HK-2 (cell line): ENCODE results near the gene APP.
A peak's percentile ranks its signal among the peaks of the same experiment; 100 is the strongest.

Experiments
- DNase-seq: peaks from one replicate; pipeline ENCODE4 v3.0.0-alpha.2; 2018; ENCODE audit not compliant: unreplicated experiment

Gene APP

GRCh38 chr21:25904044-25904695, 266.4 kb downstream of the APP start:
- no peak for DNase-seq

- DNase-seq: no peak
Observed at GRCh38 chr21:25903607-25904006, 267.0 kb downstream of the APP start.

GRCh38 chr21:25901330-25901979, 269.1 kb downstream of the APP start:
- no peak for DNase-seq

- DNase-seq: no peak
Observed at GRCh38 chr21:25898671-25899070, 271.9 kb downstream of the APP start.

- DNase-seq: no peak
Observed at GRCh38 chr21:25897383-25897782, 273.2 kb downstream of the APP start.

GRCh38 chr21:25896501-25897056, 274.0 kb downstream of the APP start:
- DNase-seq: no peak

GRCh38 chr21:25895565-25896205, 274.9 kb downstream of the APP start:
- DNase-seq: no peak

GRCh38 chr21:25893191-25893590, 277.4 kb downstream of the APP start:
- no peak for DNase-seq

GRCh38 chr21:25891596-25891995, 279.0 kb downstream of the APP start:
- DNase-seq: no peak

GRCh38 chr21:25890001-25890400, 280.6 kb downstream of the APP start:
- no peak for DNase-seq

GRCh38 chr21:25888711-25889110, 281.9 kb downstream of the APP start:
- DNase-seq: no peak

- DNase-seq: no peak
Observed at GRCh38 chr21:25887646-25888306, 282.8 kb downstream of the APP start.

GRCh38 chr21:25887166-25887565, 283.4 kb downstream of the APP start:
- no peak for DNase-seq

- no peak for DNase-seq
Observed at GRCh38 chr21:25885880-25886279, 284.7 kb downstream of the APP start.

GRCh38 chr21:25885405-25885804, 285.2 kb downstream of the APP start:
- no peak for DNase-seq

- DNase-seq: no peak
Observed at GRCh38 chr21:25884311-25884710, 286.3 kb downstream of the APP start.

GRCh38 chr21:25881524-25882376, 288.8 kb downstream of the APP start:
- DNase-seq: peak; percentile 42

- no peak for DNase-seq
Observed at GRCh38 chr21:25879203-25879602, 291.4 kb downstream of the APP start.

- no peak for DNase-seq
Observed at GRCh38 chr21:25878344-25878743, 292.2 kb downstream of the APP start.

- no peak for DNase-seq
Observed at GRCh38 chr21:25872271-25872670, 298.3 kb downstream of the APP start.

GRCh38 chr21:25871566-25871965, 299.0 kb downstream of the APP start:
- no peak for DNase-seq
